VCaP (cell line): ENCODE data around the gene SMAD6.
A peak's percentile ranks its signal among the peaks of the same experiment; 100 is the strongest.

Experiments
- H3K27ac ChIP-seq: fragments of 450-650 bp; 2 replicates; pipeline ENCODE4 v1.5.1; 2017
- TF ChIP-seq, protein P1 (sequence below): fragments of 450-650 bp; conservative IDR thresholded peaks from 2 replicates; pipeline ENCODE4 v1.5.1; 2017; ENCODE audit warnings: mild to moderate bottlenecking, moderate library complexity

SMAD6 gene

DNA sequence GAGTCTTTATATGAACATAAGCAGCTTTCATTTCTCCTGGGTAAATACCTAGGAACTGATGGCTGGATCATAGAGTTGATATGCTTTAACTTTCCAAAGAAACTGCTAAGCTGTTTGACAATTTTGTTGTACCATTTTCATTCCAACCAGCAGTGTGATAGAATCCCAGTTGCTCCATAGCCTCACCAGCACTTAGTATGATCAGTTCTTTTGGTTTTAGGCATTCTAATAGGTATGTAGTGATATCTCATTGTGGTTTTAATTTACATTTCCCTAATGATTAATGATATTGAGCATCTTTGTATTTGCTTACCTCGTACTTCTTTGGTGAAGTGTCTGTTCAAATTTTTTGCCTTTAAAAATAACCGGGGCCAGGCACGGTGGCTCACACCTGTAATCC is 38.4 kb upstream of the SMAD6 start:
- no peak overlapping the region for H3K27ac ChIP-seq
- TF ChIP-seq, protein P1, sequence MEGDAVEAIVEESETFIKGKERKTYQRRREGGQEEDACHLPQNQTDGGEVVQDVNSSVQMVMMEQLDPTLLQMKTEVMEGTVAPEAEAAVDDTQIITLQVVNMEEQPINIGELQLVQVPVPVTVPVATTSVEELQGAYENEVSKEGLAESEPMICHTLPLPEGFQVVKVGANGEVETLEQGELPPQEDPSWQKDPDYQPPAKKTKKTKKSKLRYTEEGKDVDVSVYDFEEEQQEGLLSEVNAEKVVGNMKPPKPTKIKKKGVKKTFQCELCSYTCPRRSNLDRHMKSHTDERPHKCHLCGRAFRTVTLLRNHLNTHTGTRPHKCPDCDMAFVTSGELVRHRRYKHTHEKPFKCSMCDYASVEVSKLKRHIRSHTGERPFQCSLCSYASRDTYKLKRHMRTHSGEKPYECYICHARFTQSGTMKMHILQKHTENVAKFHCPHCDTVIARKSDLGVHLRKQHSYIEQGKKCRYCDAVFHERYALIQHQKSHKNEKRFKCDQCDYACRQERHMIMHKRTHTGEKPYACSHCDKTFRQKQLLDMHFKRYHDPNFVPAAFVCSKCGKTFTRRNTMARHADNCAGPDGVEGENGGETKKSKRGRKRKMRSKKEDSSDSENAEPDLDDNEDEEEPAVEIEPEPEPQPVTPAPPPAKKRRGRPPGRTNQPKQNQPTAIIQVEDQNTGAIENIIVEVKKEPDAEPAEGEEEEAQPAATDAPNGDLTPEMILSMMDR: no peak

DNA sequence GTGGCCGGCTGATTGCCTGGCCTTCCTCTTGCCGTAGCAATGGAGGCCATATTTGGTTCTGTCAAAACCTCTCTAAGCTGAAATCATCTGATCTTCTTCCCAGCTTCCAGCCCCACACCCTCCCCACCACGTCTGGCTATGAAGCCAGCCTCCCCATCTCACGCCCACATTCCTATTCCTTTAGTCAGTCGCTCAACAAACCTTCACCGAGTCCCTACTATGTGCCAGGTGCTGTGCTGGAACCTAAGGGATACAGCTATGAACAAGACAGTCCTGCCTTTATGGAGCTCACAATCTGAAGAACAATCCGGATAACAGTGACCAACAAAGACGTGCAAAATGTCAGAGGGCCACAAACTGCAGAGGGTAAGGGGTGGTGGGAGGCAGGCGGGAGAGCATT is 31.9 kb upstream of the SMAD6 start:
- H3K27ac ChIP-seq: peak overlapping the region; percentile 49
- TF ChIP-seq, protein P1: no peak

DNA sequence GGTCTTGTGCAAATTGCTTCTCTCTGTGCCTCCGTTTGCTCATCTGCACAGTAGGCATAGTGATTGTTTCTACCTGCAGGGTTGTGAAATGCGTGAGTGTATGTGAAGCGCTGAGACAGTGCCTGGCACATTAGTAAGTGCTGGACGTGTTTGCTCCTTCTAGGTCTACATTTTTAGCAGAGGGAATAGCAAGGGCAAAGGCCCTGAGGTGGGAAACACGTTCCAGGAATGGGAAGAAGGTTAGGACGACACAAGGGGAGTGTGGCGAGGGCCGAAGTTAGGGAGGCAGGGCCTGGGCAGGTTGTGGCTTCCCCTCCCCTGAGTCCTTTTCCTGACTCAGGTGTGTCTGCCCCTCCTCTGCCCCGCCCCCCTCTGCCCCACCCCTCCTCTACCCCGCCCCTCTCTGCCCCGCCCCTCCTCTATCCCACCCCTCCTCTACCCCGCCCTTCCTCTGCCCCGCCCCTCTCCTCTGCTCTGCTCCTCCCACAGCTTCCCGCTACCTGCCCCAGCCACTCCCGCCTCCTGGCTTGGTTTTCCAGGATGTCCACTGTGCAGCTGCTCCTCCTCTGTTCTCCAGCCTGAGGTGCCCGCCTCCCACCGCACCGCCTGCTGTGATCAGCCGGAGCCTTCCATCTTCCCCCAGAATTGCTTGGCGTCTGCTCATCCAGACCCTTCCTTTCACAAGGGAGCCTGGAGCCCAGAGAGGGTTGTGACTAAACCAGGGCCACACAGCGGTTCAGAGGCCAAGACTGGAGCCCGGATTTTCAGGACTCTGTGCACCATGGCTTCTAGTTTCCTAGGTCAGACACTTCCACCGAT is 31.1 kb upstream of the SMAD6 start:
- H3K27ac ChIP-seq: peak overlapping the region; percentile 73
- TF ChIP-seq, protein P1: no peak; the same call in 1 of the 2 replicates

DNA sequence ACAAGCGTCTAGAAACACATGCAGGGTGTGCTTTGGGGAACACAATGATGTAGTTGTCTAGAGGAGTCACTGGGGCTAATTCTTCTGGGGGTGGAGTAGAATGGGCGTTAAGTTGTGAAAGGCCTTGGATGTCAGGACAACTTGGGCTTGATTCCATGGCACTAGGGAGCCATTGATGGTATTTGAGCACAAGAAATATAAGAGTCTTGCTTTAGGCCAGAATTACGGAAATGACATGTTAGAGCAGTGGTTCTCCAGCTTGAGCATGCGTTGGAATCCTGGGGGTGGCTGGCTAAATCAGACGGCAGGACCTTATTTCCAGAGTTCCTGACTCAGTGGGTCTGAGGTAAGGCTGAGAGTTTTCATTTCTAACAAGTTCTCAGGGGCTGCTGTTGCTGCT is 29.2 kb upstream of the SMAD6 start:
- TF ChIP-seq, protein P1: no peak

DNA sequence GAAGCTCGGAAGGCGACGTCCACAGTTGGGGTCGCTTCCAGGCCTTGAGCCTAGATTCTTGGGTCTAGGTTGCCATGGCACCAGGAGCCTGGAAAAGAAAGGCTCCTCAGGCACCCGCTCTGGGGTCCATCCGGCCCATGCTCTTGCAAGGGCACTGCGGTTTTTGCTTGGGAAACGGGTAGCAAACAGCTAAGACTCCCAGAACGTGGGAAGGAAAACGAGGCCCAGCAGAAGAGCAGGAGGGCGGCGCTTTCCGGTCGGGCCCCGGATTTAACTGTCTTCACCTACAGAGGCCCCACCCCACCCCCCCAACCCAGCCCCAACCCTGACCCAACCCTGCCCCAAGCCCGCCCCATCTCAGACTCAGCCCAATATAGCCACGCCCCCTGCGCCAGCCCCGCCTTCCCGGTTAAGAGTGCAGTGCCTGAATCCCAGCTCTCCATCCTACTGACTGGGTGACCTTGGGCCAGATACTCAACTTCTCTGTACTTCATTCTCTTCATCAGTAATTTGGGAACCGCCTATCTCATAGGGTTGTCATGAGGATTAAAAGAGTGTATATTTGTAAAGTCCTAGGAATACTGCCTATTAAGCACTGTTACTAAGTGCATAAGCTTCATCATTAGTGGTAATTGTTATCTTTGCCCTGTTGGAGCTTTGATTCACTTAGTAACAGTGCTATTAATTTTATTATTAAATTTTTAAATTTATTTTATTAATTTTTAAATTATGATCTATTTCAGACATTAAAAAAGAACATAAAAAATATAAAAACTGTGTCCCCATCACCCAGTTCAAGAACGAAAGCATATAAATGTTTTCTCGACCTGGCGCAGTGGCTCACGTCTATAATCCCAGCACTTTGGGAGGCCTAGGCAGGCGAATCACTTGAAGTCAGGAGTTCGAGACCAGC is 28.4 kb upstream of the SMAD6 start:
- no peak overlapping the region for H3K27ac ChIP-seq
- TF ChIP-seq, protein P1: no peak

More for the DNA sequence above, 29.2 kb upstream of the SMAD6 start:
- no peak overlapping the region for H3K27ac ChIP-seq

DNA sequence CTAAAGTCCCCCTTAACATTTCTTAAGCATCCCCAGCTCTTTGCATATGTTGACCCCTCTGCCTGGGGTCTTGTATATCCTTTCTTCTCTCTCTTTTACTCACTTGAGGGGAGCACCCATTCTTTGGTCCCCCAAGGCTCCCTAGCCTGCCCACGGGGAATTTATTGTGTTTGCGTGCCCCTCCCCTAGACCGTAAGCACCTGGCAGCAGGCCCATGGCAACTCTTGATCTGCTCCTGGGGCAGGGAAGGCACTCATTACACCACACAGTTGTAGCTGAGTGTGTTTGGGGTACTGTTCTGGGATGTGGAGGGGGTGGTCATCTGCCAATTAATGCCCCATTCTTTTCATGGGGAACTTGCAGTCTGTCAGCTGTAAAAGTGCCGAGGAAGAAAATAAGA is 27.3 kb upstream of the SMAD6 start:
- no peak overlapping the region for H3K27ac ChIP-seq
- TF ChIP-seq, protein P1: no peak

DNA sequence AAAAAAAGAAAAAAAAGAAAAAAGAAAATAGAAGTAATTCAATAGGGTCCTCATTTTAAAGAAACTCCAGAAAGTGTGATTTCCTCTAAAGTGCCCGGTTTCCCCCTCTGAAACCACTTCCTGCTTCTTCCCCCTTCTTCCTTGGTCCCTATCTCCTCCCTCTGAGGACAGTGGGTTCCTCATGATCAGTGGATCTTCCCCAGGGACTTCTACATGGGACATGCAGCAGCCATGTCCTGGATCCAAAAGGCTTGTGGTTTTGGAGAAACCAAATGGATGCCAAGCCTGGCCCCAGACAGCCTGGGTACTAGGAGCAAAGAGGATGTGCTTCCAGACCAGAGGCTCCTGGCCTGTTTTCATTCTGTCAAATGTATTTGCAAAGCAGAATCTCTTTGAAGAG is 26.6 kb upstream of the SMAD6 start:
- TF ChIP-seq, protein P1: no peak
- H3K27ac ChIP-seq: no peak overlapping the region
